ENCODE results near the gene ITGA1.

DNA sequence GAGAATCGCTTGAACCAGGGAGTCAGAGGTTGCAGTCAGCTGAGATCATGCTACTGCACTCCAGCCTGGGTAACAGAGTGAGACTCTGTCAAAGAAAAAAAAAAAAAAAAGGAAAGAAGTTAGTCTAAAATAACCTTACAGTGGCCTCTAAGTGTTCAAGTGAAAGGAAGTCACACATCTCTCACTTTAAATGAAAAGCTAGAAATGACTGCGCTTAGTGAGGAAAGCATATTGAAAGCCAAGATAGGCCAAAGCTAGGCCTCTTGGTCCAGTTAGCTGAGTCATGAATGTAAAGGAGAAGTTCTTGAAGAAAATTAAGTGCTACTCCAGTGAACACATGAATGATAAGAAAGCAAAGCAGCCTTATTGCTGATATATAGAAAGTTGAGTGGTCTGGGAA is 38.1 kb downstream of the ITGA1 start:
- TF ChIP-seq BCL11A (IDR thresholded peaks at IDR 0.05; ENCODE audit: low read depth in 2 of 2, low read length in 2 of 2) = no peak
- TF ChIP-seq CEBPB (IDR thresholded peaks at IDR 0.05; ENCODE audit: low read depth, low read length) = no peak
- TF ChIP-seq ATF3 (IDR thresholded peaks at IDR 0.05; ENCODE audit: insufficient read depth, low read depth, low read length) = no peak
- no peak for TF ChIP-seq JUN (IDR thresholded peaks at IDR 0.05; ENCODE audit: low read depth, low read length)
- TF ChIP-seq BRCA1 (IDR thresholded peaks at IDR 0.05; ENCODE audit: low read depth, low read length) = no peak
- no peak for TF ChIP-seq CREB1 (IDR thresholded peaks at IDR 0.05)
- TF ChIP-seq CTCF (IDR thresholded peaks at IDR 0.05; ENCODE audit: control extremely low read depth in 1 of 3, insufficient read depth in 1 of 3, low read depth in 1 of 3, low read length in 3 of 3) = no peak
- TF ChIP-seq HDAC6 (IDR thresholded peaks at IDR 0.05; ENCODE audit: low read depth, low read length) = no peak
- TF ChIP-seq EZH2 (IDR thresholded peaks at IDR 0.05; ENCODE audit: low read depth, low read length, severe bottlenecking) = no peak
- TF ChIP-seq TAF1 (IDR thresholded peaks at IDR 0.05; ENCODE audit: low read depth, low read length) = no peak
- TF ChIP-seq RAD21 (IDR thresholded peaks at IDR 0.05 in 1 of 2, conservative IDR thresholded peaks at IDR 0.05 in 1 of 2; ENCODE audit: low read depth in 2 of 2, low read length in 2 of 2) = no peak
- TF ChIP-seq POLR2A (IDR thresholded peaks at IDR 0.05; ENCODE audit: control extremely low read depth in 1 of 2, low read depth in 2 of 2, low read length in 2 of 2) = no peak
- TF ChIP-seq POLR2AphosphoS5 (IDR thresholded peaks at IDR 0.05; ENCODE audit: low read depth, low read length) = no peak
- no peak for TF ChIP-seq EP300 (IDR thresholded peaks at IDR 0.05; ENCODE audit: borderline replicate concordance in 1 of 2, low read depth in 2 of 2, low read length in 2 of 2)
